Activated CD4-positive, alpha-beta T cell treated with anti-CD3 and anti-CD28 coated beads for 1 hour (primary cell): ENCODE measurements around the gene POMC.
"Not testable (repeated sequence)": the region's sequence is repeated elsewhere in the genome, so short reads cannot be mapped to it uniquely, and the experiment has no call there.

ENCODE experiments used
- DNase-seq: peaks from one replicate; pipeline ENCODE4 v3.0.0-alpha.2; 2020

Gene POMC

DNA sequence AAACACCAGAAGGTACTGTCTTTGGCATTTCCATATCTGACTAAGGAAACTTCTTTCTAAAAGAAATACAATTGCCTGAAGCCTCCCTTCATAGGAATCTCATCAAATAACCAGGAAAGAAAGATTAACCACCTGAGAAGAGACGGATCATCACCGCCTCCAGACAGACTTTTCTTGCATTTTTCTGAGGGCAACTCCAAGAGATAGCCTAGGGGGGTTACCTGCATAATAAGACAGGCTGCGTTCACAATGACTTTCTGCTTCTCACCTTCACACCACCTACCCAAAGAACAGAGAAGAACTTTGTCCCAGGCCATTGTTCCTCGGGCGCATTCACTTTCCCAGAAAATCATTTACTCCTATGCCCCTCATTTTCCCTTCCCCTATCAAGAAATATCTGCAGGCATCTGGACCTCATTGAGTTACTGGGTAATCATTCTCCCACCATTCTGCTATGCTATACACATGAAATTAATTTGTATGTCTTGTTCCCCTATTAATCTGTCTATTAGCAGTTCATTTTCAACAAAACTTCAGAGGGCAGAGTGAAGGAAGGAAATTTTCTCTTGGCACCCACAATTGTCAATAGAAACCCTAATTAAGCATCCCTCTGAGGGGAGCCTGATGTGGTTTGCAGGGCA is 8.3 kb upstream of the POMC start:
- DNase-seq = no peak

DNA sequence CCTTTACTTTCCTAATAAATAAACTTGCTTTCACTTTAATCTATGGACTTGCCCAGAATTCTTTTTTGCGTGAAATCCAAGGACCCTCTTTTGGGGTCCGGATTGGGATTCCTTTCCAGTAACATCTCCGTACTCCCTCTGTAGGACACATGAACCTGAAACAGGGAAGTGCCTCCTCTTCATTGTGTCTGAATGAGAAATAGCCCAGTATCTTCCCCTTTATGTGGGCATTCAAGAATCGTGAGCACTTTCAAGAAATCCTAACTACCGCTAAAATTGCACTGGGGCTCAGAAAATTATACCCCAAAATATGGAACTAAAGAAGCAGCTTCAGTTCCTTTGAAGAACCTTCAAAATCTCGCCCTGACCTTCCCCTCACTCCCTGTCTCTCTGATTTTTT is 7.8 kb upstream of the POMC start:
- DNase-seq = no peak

DNA sequence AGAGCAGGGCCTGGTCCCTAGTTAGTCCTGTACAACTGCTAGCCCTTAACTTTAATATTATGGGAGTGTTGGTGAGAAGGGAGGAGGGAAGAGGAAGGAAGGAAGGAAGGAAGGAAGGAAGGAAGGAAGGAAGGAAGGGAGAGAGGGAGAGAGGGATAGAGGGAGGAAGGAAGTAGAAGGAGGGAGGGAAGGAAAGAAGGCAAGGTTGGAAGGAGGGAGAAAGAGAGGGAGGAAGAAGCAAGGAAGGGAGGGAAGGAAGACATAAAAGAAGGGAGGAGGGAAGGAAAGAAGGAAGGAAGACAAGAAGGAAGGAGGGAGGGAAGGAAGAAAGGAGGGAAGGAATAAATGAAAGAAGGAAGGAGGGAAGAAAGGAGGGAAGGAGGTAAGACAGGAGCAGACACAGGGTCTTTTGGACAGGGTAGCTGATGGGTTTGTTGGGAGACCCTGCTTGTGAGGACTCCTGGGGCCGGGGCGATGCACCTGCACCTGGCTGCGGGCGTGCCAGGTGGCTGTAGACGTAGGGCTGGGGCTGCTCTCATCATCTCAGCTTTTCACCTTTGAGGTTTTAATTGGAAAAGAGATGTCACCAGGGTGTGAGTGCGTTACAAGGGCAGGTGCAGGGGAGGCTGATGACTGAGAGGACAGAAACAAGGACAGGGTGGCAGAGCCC is 5.9 kb upstream of the POMC start:
- DNase-seq = no peak

DNA sequence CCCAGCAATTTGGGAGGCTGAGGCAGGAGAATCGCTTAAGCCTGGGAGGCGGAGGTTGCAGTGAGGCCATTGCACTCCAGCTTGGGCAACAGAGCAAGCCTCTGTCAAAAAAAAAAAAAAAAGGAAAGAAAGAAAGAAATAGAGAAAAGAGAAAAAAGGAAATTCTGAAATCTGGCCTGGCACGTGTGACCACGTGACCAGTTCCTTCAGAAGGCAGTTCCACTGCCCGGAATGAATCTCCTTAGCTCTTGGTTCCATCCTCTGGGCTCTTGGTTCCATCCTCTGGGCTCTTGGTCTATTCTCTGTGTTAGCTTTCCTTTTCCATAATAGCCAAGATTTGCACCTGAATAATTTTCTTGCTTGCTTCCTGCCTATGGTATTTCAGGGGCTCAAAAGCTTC is 5.3 kb upstream of the POMC start:
- no peak for DNase-seq

DNA sequence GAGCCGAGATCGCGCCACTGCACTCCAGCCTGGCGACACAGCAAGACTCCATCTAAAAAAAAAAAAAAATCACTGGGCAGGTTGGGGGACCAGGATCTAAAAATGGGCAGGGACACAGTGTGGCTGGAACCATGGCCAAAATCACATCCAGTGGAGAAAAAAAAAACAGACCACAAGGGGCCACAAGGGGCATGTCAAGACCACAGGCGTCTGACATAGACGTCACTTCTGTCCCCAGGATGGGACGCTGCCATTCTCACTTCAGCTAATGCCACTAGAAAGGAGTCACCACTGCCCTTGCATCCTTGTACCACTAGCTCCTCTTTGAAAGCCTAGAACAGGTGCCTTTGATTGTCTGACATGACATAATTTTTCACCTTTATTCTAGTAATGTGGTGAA is 2.5 kb upstream of the POMC start:
- no peak for DNase-seq

DNA sequence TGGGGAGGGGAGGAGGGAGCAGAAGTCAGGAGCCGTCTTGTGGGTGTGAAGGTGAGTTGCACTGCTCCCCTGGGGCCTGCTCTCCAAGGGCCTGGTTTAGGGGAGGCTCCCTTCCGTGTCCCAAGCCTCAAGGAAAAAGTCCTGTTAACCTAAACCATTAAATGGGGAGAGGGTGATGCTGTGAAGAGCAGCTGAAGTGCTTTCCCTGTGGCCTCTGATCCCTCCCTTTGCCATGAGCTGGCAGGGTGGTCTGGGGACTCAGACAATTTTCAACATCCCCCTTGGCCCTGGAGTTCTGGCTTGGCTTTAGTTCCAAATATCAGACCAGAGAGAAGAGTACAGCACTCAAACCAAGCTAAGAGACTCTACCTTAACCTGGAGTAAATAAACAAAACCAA is 692 bp upstream of the POMC start:
- DNase-seq = no peak

DNA sequence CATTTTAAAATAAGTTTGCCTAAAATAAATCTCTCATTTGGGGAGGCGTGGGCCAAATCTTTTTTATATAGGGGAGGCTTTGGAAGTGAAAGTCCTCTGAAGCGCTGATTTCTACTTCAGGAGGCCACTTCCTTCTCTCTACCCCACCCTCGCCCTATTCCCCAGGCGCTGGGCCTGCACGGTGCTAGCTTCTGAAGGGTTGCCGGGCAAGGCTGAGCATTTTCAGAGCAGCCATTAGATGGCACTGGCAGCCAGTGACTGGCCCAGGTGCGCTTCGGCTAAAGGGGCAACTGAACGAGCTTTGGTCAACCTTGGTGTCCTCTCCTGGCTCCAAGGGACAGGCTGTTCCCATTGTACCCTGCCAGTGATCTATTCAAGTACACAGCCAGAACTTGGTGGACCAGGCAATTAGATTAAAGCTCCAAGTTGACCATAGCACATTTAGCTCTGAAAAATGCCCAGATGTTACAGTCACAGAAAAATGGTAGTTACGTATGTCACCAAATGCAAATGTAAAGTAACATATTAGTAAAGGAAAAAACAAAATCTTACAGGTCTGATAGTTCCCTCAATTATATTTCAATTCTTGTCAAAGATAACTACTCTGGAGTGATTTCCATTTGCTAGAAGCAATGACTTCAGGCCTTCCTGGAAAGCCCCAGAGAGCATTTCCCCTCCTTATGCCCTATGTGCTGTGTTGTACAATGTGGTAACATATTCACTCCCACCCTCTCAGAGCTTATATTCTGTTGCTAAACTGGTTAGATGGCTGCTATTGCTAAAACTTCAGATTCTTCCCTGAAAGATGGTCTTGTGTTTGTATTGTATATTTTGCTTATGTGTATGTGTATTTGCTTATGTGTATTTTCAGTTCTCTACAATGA is 2.1 kb downstream of the POMC start:
- DNase-seq = peak; percentile 18

DNA sequence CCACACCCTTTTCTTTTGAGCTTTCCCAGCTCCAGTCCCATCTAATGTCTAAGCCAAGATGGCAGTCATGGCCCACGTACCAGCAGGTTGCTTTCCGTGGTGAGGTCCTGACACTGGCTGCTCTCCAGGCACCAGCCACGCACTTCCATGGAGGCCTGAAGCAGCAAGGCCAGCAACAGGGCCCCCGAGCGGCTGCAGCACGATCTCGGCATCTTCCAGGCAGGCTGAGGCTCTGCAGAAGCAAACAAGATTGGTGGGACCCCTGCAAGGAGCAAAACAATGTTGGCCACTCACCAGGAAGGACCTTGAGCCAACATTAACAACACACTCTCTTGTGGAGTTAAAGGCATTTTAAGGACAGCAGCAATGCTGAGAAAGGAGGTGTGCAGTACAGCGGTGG is 3.8 kb downstream of the POMC start:
- no peak for DNase-seq

DNA sequence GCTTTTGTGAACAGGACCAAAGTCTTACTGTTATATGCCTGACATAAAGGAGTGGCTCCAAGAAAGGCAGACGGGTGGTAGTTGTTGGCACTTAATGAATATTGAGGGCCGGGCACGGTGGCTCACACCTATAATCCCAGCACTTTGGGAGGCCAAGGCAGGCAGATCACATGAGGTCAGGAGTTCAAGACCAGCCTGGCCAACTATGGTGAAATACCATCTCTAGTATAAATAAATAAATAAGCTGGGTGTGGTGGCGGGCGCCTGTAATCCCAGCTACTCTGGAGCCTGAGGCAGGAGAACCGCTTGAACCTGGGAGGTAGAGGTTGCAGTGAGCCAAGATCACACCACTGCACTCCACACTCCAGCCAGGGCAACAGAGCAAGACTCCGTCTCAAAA is 6.3 kb downstream of the POMC start:
- not testable (repeated sequence) for DNase-seq

DNA sequence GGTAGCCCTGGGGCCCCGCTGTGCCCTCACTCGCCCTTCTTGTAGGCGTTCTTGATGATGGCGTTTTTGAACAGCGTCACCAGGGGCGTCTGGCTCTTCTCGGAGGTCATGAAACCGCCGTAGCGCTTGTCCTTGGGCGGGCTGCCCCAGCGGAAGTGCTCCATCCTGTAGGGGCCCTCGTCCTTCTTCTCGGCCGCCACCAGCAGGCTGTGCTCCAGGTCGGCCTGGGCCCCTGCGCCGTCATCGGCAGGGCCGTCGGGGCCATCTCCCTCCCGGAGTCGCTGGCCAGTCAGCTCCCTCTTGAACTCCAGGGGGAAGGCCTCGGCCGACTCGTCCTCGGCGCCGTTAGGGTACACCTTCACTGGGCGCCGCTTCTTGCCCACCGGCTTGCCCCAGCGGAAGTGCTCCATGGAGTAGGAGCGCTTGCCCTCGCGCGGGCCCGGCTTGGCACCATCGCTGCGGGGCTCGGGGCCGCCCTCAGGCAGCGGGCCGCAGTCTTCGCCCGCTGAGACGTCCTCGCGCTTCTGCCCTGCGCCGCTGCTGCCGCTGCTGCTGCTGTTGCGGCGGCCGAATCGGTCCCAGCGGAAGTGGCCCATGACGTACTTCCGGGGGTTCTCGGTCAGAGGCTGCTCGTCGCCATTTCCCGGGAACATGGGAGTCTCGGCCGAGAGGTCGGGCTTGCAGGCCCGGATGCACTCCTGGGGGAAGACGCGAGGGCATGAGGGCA is 7.2 kb downstream of the POMC start:
- peak; percentile 51 for DNase-seq

DNA sequence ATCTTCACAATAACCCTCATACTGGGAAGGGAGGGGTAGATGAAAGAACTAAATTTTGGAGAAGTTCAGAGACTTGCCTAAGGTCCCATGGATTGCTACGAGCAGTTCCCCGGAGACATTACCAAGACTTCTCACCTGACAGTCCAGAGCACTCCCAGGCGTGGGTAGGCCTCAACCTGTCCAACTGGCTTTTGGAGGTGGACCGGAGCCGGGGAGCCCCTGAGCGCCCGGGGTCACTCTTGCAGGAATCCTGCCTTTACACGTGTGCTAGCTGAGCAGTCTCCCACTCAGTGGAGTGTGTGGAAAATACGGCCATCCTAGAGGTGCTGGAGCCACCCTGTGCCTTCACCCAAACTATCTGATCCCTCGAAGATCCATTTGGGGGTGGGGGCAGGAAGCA is 8.0 kb downstream of the POMC start:
- DNase-seq = no peak

DNA sequence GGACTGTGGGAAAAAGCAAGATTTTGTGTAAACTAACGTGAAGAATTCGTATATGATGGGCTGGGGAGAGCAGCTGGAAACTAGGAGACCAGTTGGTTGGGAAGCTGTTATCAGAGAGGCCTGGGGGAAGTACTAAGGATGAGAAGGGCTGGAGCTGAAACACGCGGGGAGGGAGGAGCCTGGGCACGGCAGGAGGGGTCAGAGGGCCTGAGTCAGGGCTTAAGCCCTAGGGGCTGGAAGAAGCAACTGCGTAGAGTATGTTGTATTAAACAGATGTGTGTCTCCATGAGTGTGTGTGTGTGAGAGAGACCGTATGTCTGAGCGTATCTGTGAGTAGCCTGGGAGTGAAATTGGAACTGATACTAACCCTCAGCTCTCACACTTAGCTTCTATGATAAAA is 8.4 kb downstream of the POMC start:
- no peak for DNase-seq

DNA sequence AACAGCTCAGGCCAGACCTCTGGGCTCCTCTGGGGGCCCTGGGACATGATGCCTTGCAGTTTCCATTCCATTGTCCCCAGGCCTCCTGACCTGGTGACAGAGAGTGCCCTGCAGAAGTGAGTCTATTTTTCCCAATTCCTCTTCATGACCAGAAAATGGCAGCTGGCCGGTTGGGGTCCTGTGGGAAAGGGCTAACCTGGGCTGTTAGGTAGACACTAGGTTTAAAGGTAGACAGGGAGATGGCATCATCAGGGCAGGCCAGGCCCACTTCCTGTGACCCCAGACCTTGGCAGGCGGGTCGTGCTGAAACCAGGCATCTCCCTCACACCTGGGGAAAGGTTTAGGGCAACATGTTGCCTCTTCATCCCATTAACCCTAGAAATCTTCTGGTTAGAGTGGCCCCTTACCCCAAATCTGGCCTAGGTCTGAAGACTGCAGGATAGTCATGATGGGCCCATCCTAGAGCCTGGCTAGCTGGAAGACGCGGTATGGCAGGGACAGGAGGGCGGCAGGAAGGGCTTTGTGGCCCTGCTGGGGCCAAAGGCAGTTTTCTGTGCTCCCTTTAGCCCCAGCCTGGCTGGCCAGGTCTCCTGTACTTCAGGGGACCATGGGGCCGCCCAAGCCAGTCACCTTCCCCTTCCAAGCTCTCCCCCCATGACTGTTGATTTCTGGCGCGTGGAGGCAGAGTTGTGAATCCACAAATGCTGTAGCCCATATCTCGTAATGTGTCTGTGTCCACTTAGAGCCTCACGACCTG is 10.1 kb downstream of the POMC start:
- DNase-seq = no peak

DNA sequence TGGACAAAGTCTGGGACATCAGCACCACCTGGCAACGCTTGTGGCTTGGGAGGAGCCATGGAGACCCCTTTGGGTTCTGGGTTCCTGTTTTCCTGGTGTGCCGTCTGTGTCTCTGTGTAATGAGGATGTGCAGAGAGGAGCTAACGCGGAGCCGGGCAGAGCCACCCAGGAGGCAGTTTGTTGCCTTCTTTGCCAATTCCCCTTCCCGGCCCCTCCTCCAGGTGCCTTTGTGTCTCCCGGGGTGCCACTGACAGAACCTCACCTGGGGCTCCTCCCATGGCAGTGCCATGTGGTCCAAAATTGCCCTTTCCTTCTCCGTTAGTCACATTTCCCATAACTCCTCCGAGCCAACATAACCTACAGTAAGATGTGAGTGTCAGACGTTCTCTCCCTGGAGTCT is 13.0 kb downstream of the POMC start:
- DNase-seq = no peak

DNA sequence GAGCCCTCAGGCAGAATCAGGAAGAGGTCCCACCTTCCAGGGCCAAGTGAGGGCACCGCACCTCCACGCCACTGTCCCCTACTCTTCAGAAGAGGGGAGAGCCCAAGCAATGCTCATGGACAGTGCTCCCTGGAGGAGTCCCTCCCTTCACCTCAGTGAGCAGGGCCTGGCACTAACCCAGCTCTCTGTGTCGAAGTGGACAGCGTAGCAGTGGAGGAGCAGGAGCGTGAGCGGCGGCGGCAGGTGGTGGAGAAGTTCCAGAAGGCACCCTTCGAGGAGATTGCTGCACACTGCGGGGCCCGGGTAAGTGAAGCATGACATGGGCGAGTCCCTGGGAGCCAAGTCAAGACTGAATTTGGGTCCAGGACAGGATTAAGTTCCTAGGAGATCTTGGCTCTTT is 16.7 kb downstream of the POMC start:
- no peak for DNase-seq

DNA sequence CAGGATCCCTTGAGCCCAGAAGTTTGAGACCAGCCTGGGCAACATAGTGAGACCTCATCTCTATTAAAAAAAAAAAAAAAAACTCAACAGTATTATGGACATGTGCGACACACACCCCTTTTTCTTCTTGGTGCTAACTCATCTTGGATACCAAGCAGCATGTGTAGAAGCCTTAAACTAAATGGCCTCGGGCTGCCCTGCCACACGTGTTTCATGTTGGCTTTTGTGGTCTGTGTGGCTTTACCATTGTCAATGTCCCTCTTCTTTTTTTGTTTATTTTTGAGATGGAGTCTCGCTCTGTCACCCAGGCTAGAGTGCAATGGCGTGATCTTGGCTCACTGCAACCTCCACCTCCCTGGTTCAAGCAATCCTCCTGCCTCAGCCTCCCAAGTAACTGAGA is 17.4 kb downstream of the POMC start:
- DNase-seq = not testable (repeated sequence)

DNA sequence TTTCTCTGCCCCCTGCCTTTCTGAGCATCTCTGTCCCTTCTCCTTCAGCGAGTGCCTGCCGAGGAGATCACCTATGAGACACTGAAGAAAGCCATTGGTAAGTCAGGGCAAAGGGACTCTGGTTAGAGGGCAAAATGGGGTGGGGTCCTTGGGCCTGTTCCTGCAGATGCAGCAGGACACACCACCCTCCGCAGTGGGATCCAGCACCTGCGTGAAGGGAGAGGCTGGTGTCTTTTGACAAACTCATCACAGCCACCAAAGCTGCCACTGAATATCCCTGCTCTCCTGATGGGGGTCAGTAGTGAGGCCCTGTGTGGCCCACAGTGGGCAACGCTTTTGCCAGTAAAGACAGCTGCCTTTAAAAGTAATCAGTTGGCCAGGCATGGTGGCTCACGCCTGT is 18.7 kb downstream of the POMC start:
- no peak for DNase-seq

DNA sequence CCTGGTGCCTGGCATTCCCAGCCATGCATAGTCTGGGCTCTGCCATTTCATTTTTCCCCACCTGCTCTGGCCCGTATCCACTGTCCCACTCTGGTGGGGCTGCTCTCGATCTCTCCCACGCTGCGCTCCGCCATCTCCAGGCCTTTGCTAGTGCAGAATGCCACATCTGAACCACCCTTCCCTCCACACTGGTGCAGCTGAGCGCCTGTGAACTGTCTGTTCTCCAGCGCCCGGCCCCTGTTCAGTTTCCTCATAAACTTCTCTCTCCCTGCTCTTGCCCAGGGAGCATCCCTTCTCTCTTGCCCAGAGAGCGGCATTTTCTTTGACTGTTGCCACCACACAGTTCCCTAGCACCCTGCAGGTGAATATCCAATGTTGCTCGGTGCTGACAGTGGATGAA is 21.5 kb downstream of the POMC start:
- no peak for DNase-seq

DNA sequence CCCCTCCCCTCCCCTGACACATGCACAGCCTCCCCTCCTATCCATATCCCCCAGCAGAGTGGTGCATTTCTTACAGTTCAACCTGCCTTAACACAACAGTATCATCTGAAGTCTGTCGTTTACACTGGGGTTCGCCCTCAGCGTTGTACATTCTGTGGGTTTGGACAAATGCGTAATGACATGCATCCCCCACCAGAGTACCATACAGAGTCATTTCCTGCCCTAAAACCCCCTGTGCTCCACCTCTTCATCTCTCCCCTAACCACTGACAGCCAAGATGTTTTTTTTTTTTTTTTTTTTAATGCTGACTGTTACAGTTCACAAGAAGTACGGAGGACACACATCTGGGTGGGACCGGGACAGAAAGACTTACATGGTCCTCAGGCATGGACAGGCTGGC is 22.6 kb downstream of the POMC start:
- DNase-seq = no peak

DNA sequence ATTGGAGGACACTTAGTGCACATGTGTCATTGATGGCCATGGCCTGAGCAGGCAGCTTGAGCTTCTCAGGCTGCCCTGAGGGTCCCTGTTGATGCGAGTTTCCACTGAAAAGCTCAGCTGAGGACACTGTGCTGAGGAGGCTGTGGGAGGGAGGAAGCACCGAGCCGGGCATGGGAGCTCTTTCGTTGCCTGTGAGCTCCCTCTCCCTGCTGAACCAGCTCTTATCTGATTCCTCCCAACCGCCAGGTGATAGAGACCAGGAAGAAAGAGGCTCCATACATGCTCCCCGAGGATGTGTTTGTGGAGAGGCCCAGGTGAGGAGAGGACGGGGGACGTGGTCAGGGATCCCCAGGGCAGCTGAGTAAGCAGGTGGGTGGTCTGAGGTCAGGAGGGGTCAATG is 27.3 kb downstream of the POMC start:
- no peak for DNase-seq

DNA sequence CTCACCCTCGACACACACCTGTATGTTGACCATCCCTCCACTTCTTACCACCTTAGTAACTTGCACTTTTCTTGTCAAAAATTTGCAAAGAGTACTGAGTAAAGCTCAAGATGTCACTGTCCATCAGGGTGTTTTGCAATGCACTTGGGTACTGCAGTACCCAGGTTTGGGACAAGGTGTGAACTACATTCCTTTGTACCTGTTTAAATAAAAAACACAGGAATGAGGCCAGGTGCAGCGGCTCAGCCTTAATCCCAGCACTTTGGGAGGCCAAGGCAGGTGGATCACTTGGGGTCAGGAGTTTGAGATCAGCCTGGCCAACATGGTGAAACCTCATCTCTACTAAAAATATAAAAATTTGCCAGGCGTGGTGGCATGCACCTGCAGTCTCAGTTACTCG is 27.8 kb downstream of the POMC start:
- not testable (repeated sequence) for DNase-seq

DNA sequence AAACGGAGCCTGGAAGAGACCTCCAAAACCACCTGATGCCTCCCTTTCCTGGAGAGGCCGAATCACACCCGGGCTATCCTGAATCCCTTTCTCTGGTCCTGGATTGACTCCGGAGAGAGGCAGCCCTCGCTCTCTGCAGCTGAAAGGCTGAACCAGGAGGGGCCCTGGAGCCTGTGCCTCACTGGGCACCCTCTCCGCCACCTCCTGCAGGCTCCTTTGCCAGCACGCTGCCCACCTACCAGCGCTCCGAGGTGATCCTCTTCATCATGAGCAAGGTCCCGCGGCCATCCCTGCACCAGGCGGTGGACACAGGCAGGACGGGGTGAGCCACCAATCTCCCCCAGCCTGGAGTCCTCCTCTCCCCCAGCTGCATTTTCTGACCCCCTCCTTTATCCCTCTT is 35.7 kb downstream of the POMC start:
- DNase-seq = no peak

DNA sequence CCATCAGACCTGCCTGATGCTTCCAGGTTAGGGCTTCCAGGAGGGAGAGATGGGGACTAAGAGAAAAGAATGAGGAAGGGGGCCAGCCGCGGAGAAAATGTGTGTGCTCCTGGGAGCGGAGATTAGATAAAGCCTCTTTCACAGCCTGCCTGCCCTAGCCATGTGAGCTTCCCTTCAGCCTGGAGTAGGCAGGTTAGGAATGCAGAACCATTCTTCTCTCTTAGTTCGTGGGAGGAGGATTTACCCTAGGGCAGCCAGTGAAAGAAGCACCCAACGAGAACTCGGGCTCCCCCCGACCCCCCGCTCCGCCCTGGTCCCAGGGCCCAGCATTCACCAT is 36.1 kb downstream of the POMC start:
- DNase-seq = no peak
